ENCODE data around the gene SMIM10.
A peak's percentile ranks its signal among the peaks of the same experiment; 100 is the strongest.
"Not testable (repeated sequence)": the region's sequence is repeated elsewhere in the genome, so short reads cannot be mapped to it uniquely, and the experiment has no call there.

Gene SMIM10

GRCh38 chrX:134990801-134991481, at the start of gene SMIM10:
SMIM10 (plus strand) TSS chrX:134990991; CDS start chrX:134991096, 105 bp downstream.
- DNase-seq (ENCODE audit: low spot score) = peak; percentile 34

GRCh38 chrX:134946364-134946763, 44.4 kb upstream of the SMIM10 start:
- not testable (repeated sequence) for DNase-seq (ENCODE audit: low spot score)

DNA sequence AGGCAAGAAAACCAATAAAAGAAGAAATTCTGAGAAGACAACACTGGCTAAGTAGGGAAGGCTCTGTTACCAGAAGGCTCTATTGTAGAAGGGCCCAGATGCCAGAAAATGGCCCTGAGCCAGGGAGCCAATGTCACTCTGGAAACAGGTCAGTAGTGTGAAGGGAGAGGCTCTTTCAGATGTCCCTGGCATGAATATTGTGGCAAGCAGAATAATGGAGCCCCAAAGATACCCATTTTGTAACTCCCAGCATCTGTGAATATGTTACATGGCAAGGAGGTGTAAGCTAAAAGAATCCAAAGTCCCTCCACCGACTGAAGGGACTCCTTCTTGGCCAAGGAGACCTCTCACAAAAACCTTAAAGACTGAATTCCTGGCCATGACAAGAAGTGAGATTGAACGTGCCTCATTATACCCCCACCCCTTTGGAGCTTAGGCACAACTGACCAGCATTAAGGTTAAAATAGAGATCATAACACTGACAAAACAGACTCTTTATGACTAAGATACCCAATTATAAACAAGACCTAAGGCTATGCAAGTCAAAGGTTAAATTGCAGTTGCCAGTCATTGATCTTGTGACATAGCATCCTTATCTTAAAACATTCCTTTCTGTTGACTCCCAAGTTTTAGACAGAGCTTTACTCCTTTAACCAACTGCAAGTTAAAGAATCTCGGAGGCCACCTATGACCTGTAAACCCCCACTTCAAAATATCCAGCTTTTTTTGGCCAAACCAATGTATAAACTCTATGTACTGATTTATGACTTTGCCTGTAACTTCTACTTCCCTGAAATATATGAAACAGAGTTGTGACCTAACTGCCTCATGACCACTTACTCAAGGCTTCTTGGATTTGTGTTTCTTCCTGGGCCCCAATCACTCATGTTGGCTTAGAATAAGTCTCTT, 42.2 kb upstream of the SMIM10 start:
- no peak for DNase-seq (ENCODE audit: low spot score)

DNA sequence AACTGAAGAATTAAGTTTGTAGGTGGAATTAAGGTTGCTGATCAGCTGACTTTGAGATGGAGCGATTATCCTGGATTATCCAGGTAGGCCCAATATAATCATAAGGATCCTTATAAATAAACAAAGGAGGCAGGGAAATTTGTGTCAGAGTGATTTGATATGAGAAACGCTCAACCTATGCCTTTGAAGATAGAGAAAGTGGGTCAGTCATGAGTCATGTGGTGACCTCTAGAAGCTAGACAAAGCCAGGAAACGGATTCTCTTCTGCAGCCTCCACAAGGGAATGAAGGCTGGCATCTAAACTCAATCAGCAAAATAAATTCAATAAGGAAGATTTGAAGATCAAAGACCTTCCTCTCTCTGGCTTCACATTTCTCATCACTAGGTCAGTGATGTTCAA, 41.5 kb upstream of the SMIM10 start:
- DNase-seq (ENCODE audit: low spot score) = no peak

DNA sequence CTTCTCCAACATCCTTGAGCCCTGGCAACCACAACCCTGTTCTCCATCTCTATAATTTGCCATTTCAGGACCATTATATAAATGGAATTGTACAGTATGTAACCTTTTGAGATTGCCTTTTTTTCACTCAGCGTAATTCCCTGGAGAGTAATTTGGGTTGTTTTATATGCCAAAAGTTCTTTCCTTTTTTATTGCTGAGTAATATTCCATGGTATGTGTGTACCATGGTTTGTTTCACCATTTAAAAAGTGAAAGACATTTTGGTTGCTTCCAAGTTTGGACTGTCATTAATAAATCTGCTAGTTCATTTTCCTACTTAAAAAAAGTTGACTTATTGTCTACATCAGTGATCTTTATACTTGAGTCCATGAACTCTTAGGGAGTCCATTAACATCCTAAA, 33.0 kb upstream of the SMIM10 start:
- no peak for DNase-seq (ENCODE audit: low spot score)

- not testable (repeated sequence) for DNase-seq (ENCODE audit: low spot score)
These were observed 30.4 kb upstream of the SMIM10 start for GRCh38 chrX:134960366-134960765.

- no peak for DNase-seq (ENCODE audit: low spot score)
These were observed 27.8 kb upstream of the SMIM10 start for GRCh38 chrX:134963041-134963440.

DNA sequence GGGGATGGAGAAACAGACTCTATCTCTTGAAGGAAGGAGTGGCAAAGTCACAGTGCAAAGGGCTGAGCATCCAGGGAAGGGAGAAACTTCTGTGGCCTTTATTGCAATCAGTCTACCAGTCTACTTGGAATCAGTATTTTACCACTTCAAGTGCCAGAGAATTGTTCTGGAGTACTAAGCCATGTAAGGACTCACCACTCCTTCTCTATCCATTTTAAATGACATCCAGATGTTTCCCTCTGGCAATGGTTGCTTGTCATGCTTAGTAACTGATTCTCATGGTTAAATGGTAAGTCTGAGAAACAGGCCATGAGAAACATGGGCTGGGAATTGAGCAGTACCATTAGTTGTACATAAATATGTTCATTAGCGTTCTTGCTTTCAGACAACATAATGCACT, 21.1 kb upstream of the SMIM10 start:
- DNase-seq (ENCODE audit: low spot score) = no peak

GRCh38 chrX:134971926-134972325, 18.9 kb upstream of the SMIM10 start:
- DNase-seq (ENCODE audit: low spot score) = no peak

DNA sequence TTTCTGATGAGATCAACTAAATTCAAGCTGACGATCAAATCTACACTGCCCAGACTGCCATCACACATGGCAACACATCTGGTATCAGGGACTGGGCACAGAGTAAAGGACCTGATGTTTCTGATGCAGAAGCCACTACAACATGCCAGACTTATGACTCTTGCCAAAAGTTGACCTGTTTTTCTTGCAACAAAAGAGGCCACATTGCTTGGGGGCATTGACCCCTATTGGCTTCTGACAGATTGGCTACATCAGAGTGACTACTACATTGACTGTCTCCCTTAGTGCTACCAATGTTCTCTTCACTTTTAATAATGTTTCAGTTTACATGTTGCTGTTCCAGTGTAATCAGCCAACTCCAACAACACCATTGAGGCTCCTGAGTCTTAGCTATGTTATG, 15.3 kb upstream of the SMIM10 start:
- DNase-seq (ENCODE audit: low spot score) = no peak

GRCh38 chrX:134981910-134982309, 8.9 kb upstream of the SMIM10 start:
- no peak for DNase-seq (ENCODE audit: low spot score)

- no peak for DNase-seq (ENCODE audit: low spot score)
These were observed 8.0 kb upstream of the SMIM10 start for GRCh38 chrX:134982748-134983147.

- DNase-seq (ENCODE audit: low spot score) = no peak
These were observed 5.3 kb upstream of the SMIM10 start for GRCh38 chrX:134985479-134985878.

- DNase-seq (ENCODE audit: low spot score) = no peak
These were observed 353 bp upstream of the SMIM10 start for GRCh38 chrX:134990475-134990800.

GRCh38 chrX:134997646-134998045, 6.9 kb downstream of the SMIM10 start:
- no peak for DNase-seq (ENCODE audit: low spot score)

DNA sequence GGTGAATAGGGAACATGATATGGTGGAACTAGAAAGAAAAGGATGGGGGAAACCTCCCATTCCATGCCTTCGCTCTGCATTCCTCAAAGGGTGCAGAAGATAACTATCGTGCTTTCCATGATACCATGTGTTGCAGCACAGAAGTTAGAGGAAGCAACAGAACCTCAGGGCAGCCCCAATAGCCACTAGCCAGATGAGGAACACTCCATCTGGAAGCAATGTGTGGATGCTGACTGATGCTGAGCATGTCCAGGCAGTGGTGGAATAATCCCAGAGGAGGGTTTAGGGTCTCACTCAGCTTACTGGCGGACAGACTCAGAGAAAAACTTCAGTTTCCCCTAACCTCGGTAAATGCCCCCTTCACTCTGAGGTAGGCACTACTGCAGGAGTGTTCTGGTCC, 7.5 kb downstream of the SMIM10 start:
- no peak for DNase-seq (ENCODE audit: low spot score)

DNA sequence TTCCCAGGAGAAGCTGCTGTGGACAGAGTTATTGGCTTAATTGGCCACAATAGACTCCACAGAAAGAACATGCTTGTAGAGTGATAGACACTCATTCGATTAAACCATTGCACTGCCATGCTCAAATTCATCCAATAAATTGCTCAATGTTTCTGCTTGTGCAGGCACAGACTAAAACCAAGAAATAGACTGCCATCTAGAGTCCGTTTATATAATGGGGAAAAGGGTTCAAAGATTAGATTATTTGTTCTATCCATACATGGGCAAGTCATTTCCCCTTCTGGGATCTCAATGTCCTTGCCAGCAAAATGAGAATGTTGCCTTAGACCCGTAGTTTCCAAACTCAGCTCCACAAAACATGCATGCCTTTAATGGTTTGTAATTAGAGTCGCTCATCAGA, 8.7 kb downstream of the SMIM10 start:
- peak; percentile 40 for DNase-seq (ENCODE audit: low spot score)

GRCh38 chrX:135000516-135000915, 9.7 kb downstream of the SMIM10 start:
- no peak for DNase-seq (ENCODE audit: low spot score)

GRCh38 chrX:135003876-135004623, 13.3 kb downstream of the SMIM10 start:
- peak; percentile 86 for DNase-seq (ENCODE audit: low spot score)

DNA sequence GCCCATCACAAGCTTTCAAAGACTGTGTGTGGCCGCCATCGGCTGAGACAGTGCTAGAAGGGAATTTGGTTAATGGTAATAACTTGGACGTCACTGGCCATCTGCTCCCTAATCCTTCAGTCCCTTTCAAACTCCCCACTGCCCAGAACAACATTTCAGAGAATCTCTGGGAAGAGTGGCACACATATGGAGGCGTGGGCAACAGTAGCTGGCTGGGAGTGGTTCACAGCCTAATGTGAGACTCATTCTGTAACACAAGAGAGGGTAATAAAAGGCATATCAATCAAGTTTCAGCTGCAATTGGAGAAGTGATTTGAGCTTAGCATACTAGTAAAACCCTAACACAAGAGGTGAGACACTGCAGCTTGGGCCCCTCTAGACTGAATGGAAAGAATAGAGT, 15.4 kb downstream of the SMIM10 start:
- no peak for DNase-seq (ENCODE audit: low spot score)

- no peak for DNase-seq (ENCODE audit: low spot score)
These were observed 18.3 kb downstream of the SMIM10 start for GRCh38 chrX:135009057-135009610.

DNA sequence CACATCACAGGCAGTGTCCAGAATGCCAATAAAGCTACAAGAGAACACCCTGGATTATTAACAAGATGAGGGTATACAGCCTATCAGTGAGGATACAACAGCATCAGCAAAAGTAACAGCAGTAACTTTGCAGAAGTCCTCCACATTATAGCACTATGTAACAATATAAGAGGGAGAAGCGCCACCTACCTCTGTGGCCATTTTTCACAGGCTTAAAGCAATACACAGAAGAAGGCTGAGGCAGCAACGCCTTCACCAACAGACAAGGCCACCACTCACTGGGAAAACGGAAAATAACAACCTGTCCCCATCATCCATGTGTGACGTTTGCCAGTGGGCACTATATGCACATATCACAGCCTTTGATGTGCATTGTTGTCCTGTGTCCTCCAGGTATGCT, 19.0 kb downstream of the SMIM10 start:
- no peak for DNase-seq (ENCODE audit: low spot score)

All from hematopoietic multipotent progenitor cell treated with erythropoietin and hydrocortisone succinate and interleukin-3 and kit ligand, for 17 days (in vitro differentiated cells).